Left forelimb (tissue), 1 donor: ENCODE data around the gene PTPRD.

Source experiments
- DNase-seq: peaks from one replicate; pipeline ENCODE4 v3.0.0-alpha.2; 2018; ENCODE audit warnings: low spot score

PTPRD gene

DNA sequence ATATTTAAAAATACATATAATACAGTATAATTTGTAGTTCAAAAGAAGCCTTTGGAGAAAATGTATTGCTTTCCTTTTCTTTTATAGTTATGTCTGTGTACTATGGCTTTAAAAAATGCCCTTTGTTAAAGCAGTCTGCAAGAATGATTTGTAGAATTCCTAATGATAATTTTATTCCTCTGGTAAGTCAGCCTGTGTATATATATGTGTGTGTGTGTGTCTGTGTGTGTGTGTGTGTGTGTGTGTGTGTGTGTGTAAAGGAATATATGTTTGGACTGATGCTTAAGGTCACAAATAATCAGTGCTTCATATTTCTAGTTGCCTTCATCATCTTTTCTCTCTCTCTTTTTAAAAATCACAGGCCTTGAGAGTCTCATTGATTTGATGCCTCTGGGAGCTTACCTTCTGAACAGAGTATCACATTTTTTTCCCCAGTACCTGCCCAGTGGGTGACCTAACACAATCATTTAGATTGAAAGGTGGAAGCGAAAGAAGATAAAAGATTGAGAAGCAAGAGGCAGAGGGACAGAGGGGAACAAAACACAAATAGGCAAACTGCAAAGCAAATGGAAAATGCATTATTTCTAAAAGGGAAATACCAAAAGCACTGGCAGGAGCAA lies 2104.0 kb downstream of the PTPRD start:
- DNase-seq, result no peak

DNA sequence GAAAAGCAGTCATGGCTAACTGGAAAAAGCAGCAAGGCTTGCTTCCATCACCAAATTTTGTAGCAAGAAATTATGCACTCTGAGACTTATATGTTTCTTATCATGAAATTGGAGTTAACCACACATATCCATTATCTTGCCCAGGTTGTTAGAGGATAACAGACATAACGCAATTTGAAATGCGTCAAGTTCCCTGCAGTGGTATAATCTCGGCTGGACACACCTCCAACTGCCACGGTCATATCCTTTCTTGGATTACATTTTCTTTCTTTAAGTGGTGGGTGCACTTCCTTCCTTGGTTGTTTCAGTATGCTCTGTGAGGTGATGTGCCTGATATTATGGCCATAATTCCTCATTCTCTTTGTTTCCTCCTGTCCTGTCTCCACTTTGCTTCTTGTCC lies 2118.2 kb downstream of the PTPRD start:
- DNase-seq, result no peak

GRCh38 chr9:8492679-8493078 lies 2120.1 kb downstream of the PTPRD start:
- DNase-seq, result no peak

DNA sequence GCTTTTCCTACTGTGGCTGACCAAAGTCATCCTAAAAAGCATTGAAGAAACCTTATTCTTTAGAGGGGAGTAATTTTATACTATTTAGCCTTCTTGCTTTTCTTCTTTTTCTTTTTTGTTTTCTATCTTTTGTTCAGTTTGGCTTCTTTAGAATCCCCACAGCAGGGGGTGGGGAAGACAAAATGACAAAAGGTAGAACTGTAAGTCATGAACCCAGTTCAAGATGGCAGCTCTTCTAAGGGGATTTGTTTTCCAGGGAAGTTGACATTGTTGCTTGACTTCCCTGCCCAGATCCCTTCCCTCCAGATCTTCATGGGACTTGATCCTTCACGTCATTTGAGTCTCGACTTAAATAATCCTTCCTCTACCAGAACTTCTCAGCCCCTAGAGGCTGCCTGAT lies 2120.8 kb downstream of the PTPRD start:
- DNase-seq, result no peak

- no peak for DNase-seq
Observed at GRCh38 chr9:8491563-8491962, 2121.2 kb downstream of the PTPRD start.

DNA sequence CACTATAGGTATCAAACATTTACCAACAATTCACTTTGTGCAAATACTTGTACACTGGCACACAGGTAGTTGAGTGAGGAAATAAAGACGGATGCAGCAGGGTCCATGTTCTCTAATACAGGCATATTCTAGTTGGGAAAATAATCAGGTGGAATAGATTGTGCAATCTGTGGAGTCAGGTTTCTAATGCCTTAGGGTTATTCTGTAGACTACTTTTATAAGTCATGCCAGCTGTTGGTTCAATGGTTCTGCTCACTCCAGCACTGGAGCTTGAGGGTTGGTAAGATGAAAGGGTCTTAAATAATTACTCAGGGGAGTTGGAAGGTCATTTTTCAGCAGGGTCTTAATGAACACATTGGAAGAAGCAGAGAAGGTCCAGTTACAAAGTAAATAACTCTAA lies 2123.0 kb downstream of the PTPRD start:
- no peak for DNase-seq

DNA sequence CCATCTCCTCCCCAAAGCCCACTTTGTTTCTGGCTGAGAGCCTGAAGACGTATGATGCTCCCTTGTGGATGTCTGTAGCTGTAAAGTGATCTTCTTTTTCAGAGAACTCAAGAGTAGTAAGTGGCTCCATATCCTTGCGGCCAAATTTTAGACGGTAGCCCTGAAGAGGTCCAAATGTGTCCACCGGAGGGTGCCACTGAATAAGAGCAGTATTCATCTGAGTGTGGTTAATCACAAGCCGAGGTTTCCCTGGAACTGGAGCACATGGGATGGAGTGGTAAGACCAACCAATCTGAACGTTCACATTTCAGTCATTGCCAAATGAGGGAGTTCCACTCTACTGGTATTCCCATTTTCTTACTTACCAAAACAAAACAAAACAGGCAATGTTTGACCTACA lies 2126.7 kb downstream of the PTPRD start:
- DNase-seq, result no peak

- DNase-seq, result no peak
Observed at GRCh38 chr9:8484597-8485191, 2128.1 kb downstream of the PTPRD start.

DNA sequence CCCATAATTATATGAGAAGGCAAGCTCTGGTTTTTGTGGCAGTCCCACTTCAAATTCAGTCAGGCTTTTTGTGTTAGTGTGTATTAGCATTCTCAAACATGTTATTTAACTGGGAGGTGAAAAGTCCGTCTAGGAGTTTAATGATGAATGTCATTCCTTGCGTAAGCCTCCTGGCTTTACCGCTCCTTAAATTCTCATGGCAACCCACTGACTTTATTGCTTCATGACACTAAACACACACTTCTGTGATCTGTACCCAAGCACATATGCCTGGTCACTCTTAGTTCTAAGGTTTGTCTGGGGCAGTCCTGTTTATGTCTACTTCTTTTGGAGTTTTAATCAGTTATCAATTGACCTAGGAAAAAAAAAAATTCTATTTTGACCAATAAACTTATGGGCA lies 2135.4 kb downstream of the PTPRD start:
- no peak for DNase-seq

- DNase-seq, result no peak
Observed at GRCh38 chr9:8474937-8475336, 2137.9 kb downstream of the PTPRD start.

- no peak for DNase-seq
Observed at GRCh38 chr9:8473244-8474020, 2139.4 kb downstream of the PTPRD start.

- no peak for DNase-seq
Observed at GRCh38 chr9:8468045-8468637, 2144.7 kb downstream of the PTPRD start.

DNA sequence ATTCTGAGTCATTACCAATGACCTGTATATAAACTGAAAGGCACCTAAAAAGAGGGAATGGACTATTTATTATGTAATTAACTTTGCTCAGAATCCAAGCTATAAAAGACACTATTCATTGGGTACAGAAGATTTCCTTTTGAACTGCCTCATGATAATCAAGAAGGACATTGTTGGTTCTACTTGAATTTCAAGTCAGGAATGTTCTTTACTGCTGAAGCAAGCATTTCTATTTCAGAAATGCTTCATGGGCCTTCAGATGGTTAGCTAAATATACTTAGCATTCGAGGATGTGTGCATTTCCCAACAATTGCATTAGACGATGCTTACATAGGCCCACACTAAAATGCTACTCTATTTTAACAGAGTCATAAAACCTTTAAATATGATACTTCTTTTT lies 2155.0 kb downstream of the PTPRD start:
- DNase-seq, result no peak

DNA sequence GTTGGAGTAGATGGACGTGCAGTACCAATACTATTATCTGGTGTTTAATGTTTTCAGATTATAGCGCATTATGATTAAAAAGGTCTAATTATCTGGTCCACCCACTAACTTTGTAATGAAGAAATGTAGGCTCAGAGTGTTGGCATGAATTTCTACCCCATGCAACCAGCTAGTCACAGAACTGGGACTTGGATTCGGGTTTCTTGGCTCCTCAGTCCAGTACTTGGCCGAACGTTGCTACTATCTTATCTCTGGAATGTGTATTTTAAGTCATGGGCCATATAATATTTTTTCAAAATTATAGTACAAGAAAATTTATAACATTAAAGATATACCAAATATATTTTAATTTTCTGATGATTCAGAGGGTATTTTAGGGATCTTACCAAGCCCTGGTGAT lies 2155.7 kb downstream of the PTPRD start:
- DNase-seq, result no peak

GRCh38 chr9:8456344-8456743 lies 2156.5 kb downstream of the PTPRD start:
- DNase-seq, result no peak

DNA sequence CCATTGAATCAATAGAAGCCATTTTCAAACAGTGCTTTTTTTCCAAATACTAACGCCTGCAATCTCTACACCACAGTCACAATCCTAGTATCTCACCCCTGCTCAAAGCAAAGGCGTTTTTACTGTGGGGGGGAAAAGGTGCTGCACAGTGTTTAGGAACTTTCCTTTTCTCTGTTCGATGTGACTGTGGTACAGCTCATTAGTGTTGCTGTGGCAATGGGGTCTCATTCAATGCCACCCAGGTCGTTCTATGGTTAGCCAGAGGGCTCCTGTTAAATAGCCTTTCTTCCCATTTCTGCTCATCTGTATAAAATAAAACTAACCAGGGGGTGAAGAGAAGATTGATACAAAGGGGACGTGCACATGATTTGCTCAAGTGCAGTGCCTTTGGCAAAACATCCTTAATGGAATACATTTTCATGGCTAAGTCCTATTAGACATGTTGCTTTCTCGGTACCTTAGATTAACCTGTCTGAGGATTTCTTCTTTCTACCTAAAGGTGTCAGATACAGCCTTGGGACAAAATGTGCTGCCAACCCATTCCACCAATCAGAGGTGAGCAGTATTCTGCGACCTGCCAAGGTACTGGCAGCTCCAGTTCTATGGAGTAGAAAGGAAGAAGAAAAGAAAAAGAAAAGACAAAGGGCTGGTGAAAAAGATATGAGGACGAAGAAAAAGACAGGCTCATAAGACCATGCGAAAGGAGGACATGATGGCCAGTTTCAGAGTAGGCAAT lies 2161.8 kb downstream of the PTPRD start:
- DNase-seq, result no peak

GRCh38 chr9:8448226-8448625 lies 2164.6 kb downstream of the PTPRD start:
- DNase-seq, result no peak

GRCh38 chr9:8447601-8448000 lies 2165.2 kb downstream of the PTPRD start:
- no peak for DNase-seq

DNA sequence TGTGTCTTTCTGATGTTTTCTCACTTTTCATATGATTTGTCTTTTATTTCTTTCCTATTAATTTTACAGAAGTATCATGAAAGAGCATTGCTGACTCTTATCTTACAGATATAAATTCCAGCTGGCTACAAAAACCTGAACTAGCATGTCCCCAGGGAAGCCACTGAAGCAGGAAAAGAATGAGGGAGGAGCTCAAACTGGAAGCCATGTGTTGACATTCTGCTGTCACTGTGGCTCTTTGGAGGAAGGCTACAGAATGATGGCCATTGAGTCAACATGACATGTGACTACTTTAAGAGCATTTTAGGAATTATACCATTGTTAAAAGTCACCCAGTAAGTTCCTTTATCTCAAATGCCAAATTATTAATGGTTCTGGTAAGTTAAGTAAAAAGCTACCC lies 2174.9 kb downstream of the PTPRD start:
- DNase-seq, result no peak

- DNase-seq, result no peak
Observed at GRCh38 chr9:8437259-8437658, 2175.5 kb downstream of the PTPRD start.

- DNase-seq, result no peak
Observed at GRCh38 chr9:8436786-8437185, 2176.0 kb downstream of the PTPRD start.

- DNase-seq, result no peak
Observed at GRCh38 chr9:8434621-8435020, 2178.2 kb downstream of the PTPRD start.
